DOHH2 (cell line): Measurements from ENCODE around the gene HID1.

ENCODE experiments used
- CTCF ChIP-seq: fragments of 200-600 bp; sonication (generic); IDR thresholded peaks from one replicate; pipeline ENCODE4 v1.5.1; 2014; ENCODE audit warnings: antibody characterized with exemption, mild to moderate bottlenecking, low read depth, low read length; ENCODE audit not compliant: poor library complexity, severe bottlenecking
- EZH2phosphoT487 ChIP-seq: fragments of 200-600 bp; sonication (generic); IDR thresholded peaks from 2 replicates; pipeline ENCODE4 v1.6.1; 2017; ENCODE audit warnings: borderline replicate concordance, mild to moderate bottlenecking, antibody characterized with exemption, low read length, moderate library complexity, mixed read lengths

- TF ChIP-seq CTCF, result no peak
- no peak for TF ChIP-seq EZH2phosphoT487
Observed at GRCh38 chr17:74928786-74929185, 43.8 kb downstream of the HID1 start.
